GM19455 (cell line): ENCODE measurements around the gene CPA3.

Experiments
- ATAC-seq: cut with Tn5 transposase; IDR thresholded peaks from one replicate; pipeline ENCODE4 v1.9.1; 2021; ENCODE audit not compliant: unreplicated experiment

CPA3 gene

GRCh38 chr3:148857316-148857715 is 7.8 kb upstream of the CPA3 start:
- ATAC-seq = no peak

GRCh38 chr3:148861277-148861869 is 3.7 kb upstream of the CPA3 start:
- ATAC-seq = peak; percentile 78

GRCh38 chr3:148863297-148863696 is 1.8 kb upstream of the CPA3 start:
- no peak for ATAC-seq

GRCh38 chr3:148863814-148864213 is 1.3 kb upstream of the CPA3 start:
- no peak for ATAC-seq

- no peak for ATAC-seq
These were observed 1.2 kb downstream of the CPA3 start for GRCh38 chr3:148866261-148866660.

GRCh38 chr3:148873270-148873927 is 8.3 kb downstream of the CPA3 start:
- no peak for ATAC-seq

- no peak for ATAC-seq
These were observed 8.9 kb downstream of the CPA3 start for GRCh38 chr3:148873977-148874376.

GRCh38 chr3:148878095-148878494 is 13.0 kb downstream of the CPA3 start:
- ATAC-seq = no peak

GRCh38 chr3:148879256-148879655 is 14.2 kb downstream of the CPA3 start:
- ATAC-seq = no peak

GRCh38 chr3:148880681-148881080 is 15.6 kb downstream of the CPA3 start:
- no peak for ATAC-seq

GRCh38 chr3:148881286-148881685 is 16.2 kb downstream of the CPA3 start:
- ATAC-seq = no peak

- no peak for ATAC-seq
These were observed 17.2 kb downstream of the CPA3 start for GRCh38 chr3:148882288-148882687.

GRCh38 chr3:148883163-148883562 is 18.1 kb downstream of the CPA3 start:
- no peak for ATAC-seq

GRCh38 chr3:148884261-148884660 is 19.2 kb downstream of the CPA3 start:
- ATAC-seq = no peak

GRCh38 chr3:148889828-148890227 is 24.7 kb downstream of the CPA3 start:
- ATAC-seq = no peak

GRCh38 chr3:148896062-148896461 is 31.0 kb downstream of the CPA3 start:
- no peak for ATAC-seq

GRCh38 chr3:148901987-148902791 is 37.1 kb downstream of the CPA3 start:
- ATAC-seq = no peak

- ATAC-seq = no peak
These were observed 37.9 kb downstream of the CPA3 start for GRCh38 chr3:148903022-148903442.

GRCh38 chr3:148903941-148904340 is 38.8 kb downstream of the CPA3 start:
- no peak for ATAC-seq

- ATAC-seq = no peak
These were observed 41.6 kb downstream of the CPA3 start for GRCh38 chr3:148906667-148907066.

- ATAC-seq = no peak
These were observed 46.1 kb downstream of the CPA3 start for GRCh38 chr3:148911173-148911572.

GRCh38 chr3:148911592-148911991 is 46.5 kb downstream of the CPA3 start:
- no peak for ATAC-seq
